ENCODE results near the gene CTNND1.

Gene CTNND1

GRCh38 chr11:57745206-57745605, 16.4 kb upstream of the CTNND1 start:
- no peak overlapping the region for H3K4me3 ChIP-seq (ENCODE audit: low read length)
- no peak for TF ChIP-seq CTCF (conservative IDR thresholded peaks at IDR 0.05; ENCODE audit: low read depth, low read length)
- DNase-seq (ENCODE audit: low read depth) = no peak

- DNase-seq (ENCODE audit: low read depth) = no peak
- TF ChIP-seq CTCF (conservative IDR thresholded peaks at IDR 0.05; ENCODE audit: low read depth, low read length) = no peak
- H3K4me3 ChIP-seq (ENCODE audit: low read length) = no peak overlapping the region
Observed at GRCh38 chr11:57746920-57747319, 14.7 kb upstream of the CTNND1 start.

DNA sequence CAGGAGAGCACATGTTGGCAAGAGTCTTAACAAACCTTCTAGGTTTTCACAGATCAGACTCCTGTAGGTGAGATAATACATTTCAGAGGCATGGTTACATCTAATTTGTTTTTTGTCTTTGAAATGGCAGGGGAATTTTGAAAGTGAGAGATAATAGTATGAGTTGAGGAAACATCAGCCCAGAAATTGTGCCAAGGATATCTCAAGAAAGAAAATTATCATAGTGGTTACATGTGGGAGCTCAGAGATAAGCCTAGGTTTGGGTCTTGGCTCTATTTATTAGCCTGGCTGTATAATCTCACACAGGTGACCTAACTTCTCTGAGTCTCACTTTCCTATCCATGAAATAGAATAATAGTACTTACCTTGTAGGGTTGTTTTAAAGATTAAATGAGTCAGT, 10.4 kb upstream of the CTNND1 start:
- DNase-seq (ENCODE audit: low read depth) = no peak
- TF ChIP-seq CTCF (conservative IDR thresholded peaks at IDR 0.05; ENCODE audit: low read depth, low read length) = no peak
- no peak overlapping the region for H3K4me3 ChIP-seq (ENCODE audit: low read length)

- no peak within 1 kb of the TSS for H3K4me3 ChIP-seq (ENCODE audit: low read length)
- DNase-seq (ENCODE audit: low read depth) = no peak
- peak; percentile 62 for TF ChIP-seq CTCF (conservative IDR thresholded peaks at IDR 0.05; ENCODE audit: low read depth, low read length)
Observed at GRCh38 chr11:57751676-57752253, 9.8 kb upstream of the CTNND1 start, which contains the start of gene BTBD18. TSS of gene BTBD18 (minus strand) at chr11:57751819. CDS start at chr11:57751188, 631 bp downstream.

DNA sequence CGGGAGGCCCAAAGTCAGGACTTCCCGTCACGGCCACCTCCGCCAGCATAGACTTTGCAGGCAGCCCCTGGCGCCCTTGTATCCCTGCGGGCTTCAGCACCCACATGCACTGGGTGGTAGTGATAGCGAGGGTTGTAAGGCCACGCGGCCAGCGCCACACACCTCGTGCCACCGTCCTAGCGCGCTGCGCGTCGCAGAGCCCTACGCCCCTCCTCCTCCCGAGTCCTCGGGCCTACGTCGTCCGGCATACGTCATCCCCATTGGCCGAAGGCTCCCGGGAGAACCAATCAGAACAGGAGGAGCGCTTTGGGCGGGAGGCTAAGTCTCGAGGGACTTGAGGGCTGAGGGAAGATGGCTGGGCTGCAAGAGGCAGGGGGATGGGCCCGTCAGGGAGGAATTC, 8.6 kb upstream of the CTNND1 start:
- H3K4me3 ChIP-seq (ENCODE audit: low read length) = no peak overlapping the region
- TF ChIP-seq CTCF (conservative IDR thresholded peaks at IDR 0.05; ENCODE audit: low read depth, low read length) = no peak
- no peak for DNase-seq (ENCODE audit: low read depth)

- DNase-seq (ENCODE audit: low read depth) = no peak
- H3K4me3 ChIP-seq (ENCODE audit: low read length) = no peak overlapping the region
- TF ChIP-seq CTCF (conservative IDR thresholded peaks at IDR 0.05; ENCODE audit: low read depth, low read length) = no peak
Observed at GRCh38 chr11:57758174-57758573, 3.4 kb upstream of the CTNND1 start.

- no peak for DNase-seq (ENCODE audit: low read depth)
- H3K4me3 ChIP-seq (ENCODE audit: low read length) = peak overlapping the region; percentile 92
- TF ChIP-seq CTCF (conservative IDR thresholded peaks at IDR 0.05; ENCODE audit: low read depth, low read length) = no peak
Observed at GRCh38 chr11:57762235-57762861, 746 bp downstream of the CTNND1 start.

Measured in retinal pigment epithelial cell (primary cell).